ENCODE results near the gene LRBA.
"Not testable (repeated sequence)": the region's sequence is repeated elsewhere in the genome, so short reads cannot be mapped to it uniquely, and the experiment has no call there.

The LRBA gene

DNA sequence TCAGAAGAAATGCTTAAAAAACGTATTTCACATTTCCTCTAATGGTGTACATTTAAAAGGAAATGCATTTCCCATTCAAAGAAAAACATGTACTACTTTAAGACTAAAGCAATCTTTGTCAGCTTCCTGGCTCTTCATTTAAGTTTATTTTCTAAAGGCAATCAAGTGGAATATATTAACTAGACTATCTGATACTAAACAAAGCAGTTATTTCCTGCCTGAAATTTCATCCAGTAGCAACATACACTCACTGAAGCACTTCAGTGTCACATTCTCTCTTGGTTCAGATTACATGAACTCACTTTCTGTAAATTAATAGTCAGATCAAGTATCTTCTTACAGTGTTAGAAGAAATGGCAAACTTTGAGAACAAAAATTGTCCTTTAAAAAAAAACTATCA lies 42.5 kb downstream of the LRBA start:
- no peak for TF ChIP-seq CTCF (conservative IDR thresholded peaks at IDR 0.05)

DNA sequence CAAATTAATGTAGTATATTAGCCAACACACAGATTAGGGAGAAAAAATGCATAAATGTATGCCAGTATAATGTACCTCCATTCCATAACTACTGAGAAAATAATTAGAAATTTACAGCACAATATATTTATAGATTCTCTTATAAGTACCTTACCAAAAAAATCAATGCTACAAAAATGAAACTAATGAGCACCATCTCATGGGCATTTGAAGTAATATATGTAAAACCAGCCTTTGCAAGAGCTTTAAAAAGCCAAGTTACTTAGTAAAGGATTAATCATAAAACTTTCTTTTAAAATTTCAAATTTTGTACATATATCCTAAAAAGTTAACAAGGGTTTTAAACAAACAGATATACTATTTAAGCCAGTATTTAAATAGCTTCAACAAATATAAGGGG lies 43.2 kb downstream of the LRBA start:
- no peak overlapping the region for H3K27ac ChIP-seq
- peak; percentile 29; the same call in 1 of the 2 replicates for TF ChIP-seq CTCF (conservative IDR thresholded peaks at IDR 0.05)

More for the DNA sequence above, 42.5 kb downstream of the LRBA start:
- H3K27ac ChIP-seq = no peak overlapping the region

GRCh38 chr4:150970685-150971151 lies 44.4 kb downstream of the LRBA start:
- no peak for TF ChIP-seq CTCF (conservative IDR thresholded peaks at IDR 0.05)
- no peak overlapping the region for H3K27ac ChIP-seq

- TF ChIP-seq CTCF (conservative IDR thresholded peaks at IDR 0.05) = no peak
- H3K27ac ChIP-seq = no peak overlapping the region
These were observed 50.3 kb downstream of the LRBA start for GRCh38 chr4:150964754-150965153.

- not testable (repeated sequence) for H3K27ac ChIP-seq
These were observed 51.3 kb downstream of the LRBA start for GRCh38 chr4:150963602-150964345.

DNA sequence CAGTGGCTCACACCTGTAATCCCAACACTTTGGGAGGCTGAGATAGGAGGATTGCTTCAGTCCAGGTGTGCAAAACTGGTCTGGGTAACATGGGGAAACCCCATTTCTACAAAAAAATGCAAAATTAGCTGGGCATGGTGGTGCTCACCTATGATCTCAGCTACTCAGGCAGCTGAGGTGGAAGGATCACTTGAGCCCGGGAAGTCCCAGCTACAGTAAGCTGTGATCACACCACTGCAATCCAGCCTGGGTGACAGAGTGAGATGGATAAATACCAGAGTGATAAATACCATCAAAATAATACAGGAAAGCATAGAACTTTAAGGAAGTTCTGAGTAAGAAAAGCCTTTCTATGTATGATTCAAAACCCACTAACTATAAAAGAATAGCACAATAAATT lies 52.8 kb downstream of the LRBA start:
- TF ChIP-seq CTCF (conservative IDR thresholded peaks at IDR 0.05) = no peak
- H3K27ac ChIP-seq = peak overlapping the region; percentile 11; the same call in 1 of the 2 replicates

GRCh38 chr4:150961566-150961965 lies 53.5 kb downstream of the LRBA start:
- H3K27ac ChIP-seq = peak overlapping the region; percentile 11

More at GRCh38 chr4:150961566-150961965, 53.5 kb downstream of the LRBA start:
- no peak for TF ChIP-seq CTCF (conservative IDR thresholded peaks at IDR 0.05)
